Measurements from ENCODE around the gene CLDN18.

- TF ChIP-seq CTCF (conservative IDR thresholded peaks at IDR 0.05; ENCODE audit: low read depth in 2 of 2) (no peak), POLR2AphosphoS5 (IDR thresholded peaks at IDR 0.05; ENCODE audit: low read depth) (no peak), CREB1 (CRISPR knock-in tag; IDR thresholded peaks at IDR 0.05; ENCODE audit: low read depth) (no peak), JUNB (IDR thresholded peaks at IDR 0.05; ENCODE audit: unreplicated experiment) (no peak), EZH2phosphoT487 (IDR thresholded peaks at IDR 0.05; ENCODE audit: unreplicated experiment) (no peak), EZH2 (IDR thresholded peaks at IDR 0.05; ENCODE audit: low read depth, unreplicated experiment) (no peak)
These were observed 37.7 kb downstream of the CLDN18 start for GRCh38 chr3:138047596-138048158.
